Mesendoderm (in vitro differentiated cells): ENCODE results near the gene NTNG1.

ENCODE experiments used
- DNase-seq: peaks from one replicate; pipeline ENCODE4 v3.0.0; 2013
- H2AK5ac ChIP-seq: 2 replicates; pipeline ENCODE4 v1.6.1; 2013; ENCODE audit warnings: low read length, inconsistent platforms
- H2BK120ac ChIP-seq: 2 replicates; pipeline ENCODE4 v1.6.1; 2013; ENCODE audit warnings: low read depth, mild to moderate bottlenecking, low read length, moderate library complexity, mixed read lengths
- H2BK15ac ChIP-seq: replicated peaks from 2 replicates; pipeline ENCODE4 v1.6.1; 2013; ENCODE audit warnings: low read depth, mild to moderate bottlenecking, moderate library complexity
- H2BK5ac ChIP-seq: 2 replicates; pipeline ENCODE4 v1.6.1; 2013; ENCODE audit warnings: low read length, inconsistent platforms
- H3K18ac ChIP-seq: 2 replicates; pipeline ENCODE4 v1.6.1; 2013; ENCODE audit warnings: mild to moderate bottlenecking, low read length, mixed read lengths
- H3K23ac ChIP-seq: one replicate; pipeline ENCODE4 v1.6.1; 2013; ENCODE audit warnings: low read length
- H3K27ac ChIP-seq: 2 replicates; pipeline ENCODE4 v1.5.1; 2013; ENCODE audit warnings: low read depth, mild to moderate bottlenecking, inconsistent platforms, low read length, moderate library complexity
- H3K27me3 ChIP-seq: 2 replicates; pipeline ENCODE4 v1.6.1; 2013; ENCODE audit warnings: low read length, control low read depth, mild to moderate bottlenecking, inconsistent platforms; ENCODE audit not compliant: insufficient read depth, poor library complexity
- H3K36me3 ChIP-seq: 2 replicates; pipeline ENCODE4 v1.6.1; 2013; ENCODE audit warnings: low read length, inconsistent platforms; ENCODE audit not compliant: control insufficient read depth, insufficient read depth
- H3K4ac ChIP-seq: one replicate; pipeline ENCODE4 v1.6.1; 2013; ENCODE audit warnings: low read depth, mild to moderate bottlenecking, low read length, moderate library complexity
- H3K4me1 ChIP-seq: 2 replicates; pipeline ENCODE4 v1.6.1; 2013; ENCODE audit warnings: low read depth, low read length, inconsistent platforms; ENCODE audit not compliant: control insufficient read depth
- H3K4me2 ChIP-seq: 2 replicates; pipeline ENCODE4 v1.6.1; 2013; ENCODE audit warnings: low read length
- H3K4me3 ChIP-seq: 2 replicates; pipeline ENCODE4 v1.5.1; 2013; ENCODE audit warnings: mild to moderate bottlenecking, low read length
- H3K56ac ChIP-seq: one replicate; pipeline ENCODE4 v1.6.1; 2013; ENCODE audit warnings: low read length
- H3K79me1 ChIP-seq: 2 replicates; pipeline ENCODE4 v1.6.1; 2013; ENCODE audit warnings: low read length, inconsistent platforms
- H3K79me2 ChIP-seq: 2 replicates; pipeline ENCODE4 v1.6.1; 2013; ENCODE audit warnings: mild to moderate bottlenecking, low read length; ENCODE audit not compliant: control insufficient read depth, insufficient read depth
- H3K9ac ChIP-seq: 2 replicates; pipeline ENCODE4 v1.6.1; 2013; ENCODE audit warnings: low read length, inconsistent platforms
- H4K5ac ChIP-seq: one replicate; pipeline ENCODE4 v1.6.1; 2013; ENCODE audit warnings: low read length
- H4K8ac ChIP-seq: one replicate; pipeline ENCODE4 v1.6.1; 2013; ENCODE audit warnings: low read depth, mild to moderate bottlenecking, control low read depth, low read length, moderate library complexity
- WGBS: extraction: QIAGEN DNeasy Blood & Tissue Kit; methylation state at CpG from one replicate; pipeline ENCODE4 v1.1.7; 2013; ENCODE audit warnings: low lambda C conversion rate, missing lambda C conversion rate; ENCODE audit not compliant: insufficient coverage; ENCODE audit errors: extremely low coverage; 5-methylcytosine and 5-hydroxymethylcytosine counted together

Gene NTNG1

DNA sequence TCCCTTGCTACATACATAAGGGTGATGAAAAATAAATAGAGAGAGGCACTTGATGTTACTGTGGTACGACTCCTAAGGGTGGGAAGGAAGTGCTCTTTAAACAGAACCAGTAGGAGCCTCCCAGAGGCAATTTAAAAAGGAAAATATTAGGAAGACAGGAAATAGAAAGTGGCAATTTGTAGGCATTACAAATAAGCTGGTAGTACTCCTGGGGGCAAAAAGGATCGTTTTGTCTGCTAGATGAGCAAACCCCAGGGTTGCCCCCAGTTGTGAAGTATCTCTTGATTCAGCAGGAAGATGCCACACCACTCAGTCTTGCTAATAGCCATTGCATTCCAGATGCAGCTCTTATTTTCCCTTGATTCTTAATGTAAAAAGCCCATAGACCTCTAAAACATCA is 303.0 kb downstream of the NTNG1 start:
- Histone ChIP-seq H3K4me3 (no peak overlapping the region), H2BK5ac (no peak overlapping the region), H3K18ac (no peak overlapping the region), H2AK5ac (no peak overlapping the region), H3K4me2 (no peak overlapping the region), H4K8ac (no peak overlapping the region), H3K79me1 (no peaks in the 10 kb centered on the region), H3K27ac (no peak overlapping the region), H3K56ac (no peak overlapping the region), H3K27me3 (no peaks in the 10 kb centered on the region), H3K36me3 (no peaks in the 10 kb centered on the region), H3K4ac (no peak overlapping the region), H3K23ac (no peak overlapping the region), H3K4me1 (no peaks in the 10 kb centered on the region), H3K79me2 (no peaks in the 10 kb centered on the region), H4K5ac (no peak overlapping the region), H2BK15ac (no peak overlapping the region), H2BK120ac (no peak overlapping the region), H3K9ac (no peak overlapping the region)
- no CpG with 5 or more reads among the region's 2 CpGs for WGBS
- DNase-seq = no peak

DNA sequence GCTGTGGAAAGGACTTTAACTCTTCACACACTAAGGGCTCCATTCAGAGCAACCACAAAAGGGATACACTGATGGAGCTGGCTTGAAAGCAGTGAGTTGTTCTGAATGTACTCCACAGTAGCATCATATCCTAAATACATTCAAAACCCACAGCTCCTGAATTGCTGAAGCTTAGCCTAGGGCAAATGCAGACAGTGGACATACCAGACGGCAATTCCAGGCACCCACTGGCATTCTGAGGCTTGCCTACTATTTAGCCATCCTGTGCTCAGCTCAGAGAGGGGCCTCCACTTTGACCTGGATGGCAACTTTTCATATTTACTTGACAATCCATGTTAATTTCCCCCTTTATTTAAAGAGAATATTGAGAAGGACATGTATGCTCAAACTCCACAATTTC is 303.5 kb downstream of the NTNG1 start:
- no peaks in the 10 kb centered on the region for H3K79me1 ChIP-seq
- H3K4me3 ChIP-seq = no peak overlapping the region
- no peaks in the 10 kb centered on the region for H3K4me1 ChIP-seq
- no peaks in the 10 kb centered on the region for H3K36me3 ChIP-seq
- DNase-seq = no peak
- no peak overlapping the region for H4K8ac ChIP-seq
- H3K18ac ChIP-seq = no peak overlapping the region
- H3K4ac ChIP-seq = no peak overlapping the region
- no peak overlapping the region for H2BK120ac ChIP-seq
- H3K27ac ChIP-seq = no peak overlapping the region
- no peak overlapping the region for H3K56ac ChIP-seq
- no peaks in the 10 kb centered on the region for H3K27me3 ChIP-seq
- H2BK15ac ChIP-seq = no peak overlapping the region
- no peak overlapping the region for H3K9ac ChIP-seq
- H2BK5ac ChIP-seq = no peak overlapping the region
- H4K5ac ChIP-seq = no peak overlapping the region
- no peak overlapping the region for H3K23ac ChIP-seq
- no CpG with 5 or more reads among the region's 1 CpG for WGBS
- H2AK5ac ChIP-seq = no peak overlapping the region
- H3K79me2 ChIP-seq = no peaks in the 10 kb centered on the region
- no peak overlapping the region for H3K4me2 ChIP-seq

DNA sequence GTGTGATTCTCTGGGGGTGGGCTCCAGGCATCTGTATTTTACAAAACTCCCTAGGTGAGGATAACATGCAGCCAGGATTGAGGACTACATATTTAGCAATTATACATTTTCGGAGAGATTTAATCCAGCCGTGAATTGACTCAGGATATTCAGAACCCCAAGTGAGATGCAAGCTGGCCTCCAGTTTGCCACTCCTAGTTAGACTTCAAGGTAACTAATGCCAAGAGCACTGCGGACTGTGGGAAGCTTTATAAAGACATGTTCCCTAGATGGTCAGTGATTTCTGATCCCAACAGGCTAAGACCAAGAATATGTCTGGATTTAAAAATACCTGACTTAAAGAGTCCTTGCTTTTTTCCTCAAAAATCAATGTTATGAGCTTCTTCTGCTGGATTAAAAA is 308.5 kb downstream of the NTNG1 start:
- no peak overlapping the region for H3K9ac ChIP-seq
- H3K27me3 ChIP-seq = no peaks in the 10 kb centered on the region
- H4K5ac ChIP-seq = no peak overlapping the region
- no peak overlapping the region for H3K27ac ChIP-seq
- H3K18ac ChIP-seq = no peak overlapping the region
- WGBS = no CpG with 5 or more reads among the region's 3 CpGs
- no peak overlapping the region for H2BK120ac ChIP-seq
- no peaks in the 10 kb centered on the region for H3K79me2 ChIP-seq
- DNase-seq = no peak
- H2AK5ac ChIP-seq = no peak overlapping the region
- no peak overlapping the region for H3K56ac ChIP-seq
- H4K8ac ChIP-seq = no peak overlapping the region
- H2BK15ac ChIP-seq = no peak overlapping the region
- no peaks in the 10 kb centered on the region for H3K79me1 ChIP-seq
- H3K4me1 ChIP-seq = no peaks in the 10 kb centered on the region
- H3K4ac ChIP-seq = no peak overlapping the region
- no peak overlapping the region for H2BK5ac ChIP-seq
- no peak overlapping the region for H3K23ac ChIP-seq
- no peak overlapping the region for H3K4me2 ChIP-seq
- H3K36me3 ChIP-seq = no peaks in the 10 kb centered on the region
- no peak overlapping the region for H3K4me3 ChIP-seq

DNA sequence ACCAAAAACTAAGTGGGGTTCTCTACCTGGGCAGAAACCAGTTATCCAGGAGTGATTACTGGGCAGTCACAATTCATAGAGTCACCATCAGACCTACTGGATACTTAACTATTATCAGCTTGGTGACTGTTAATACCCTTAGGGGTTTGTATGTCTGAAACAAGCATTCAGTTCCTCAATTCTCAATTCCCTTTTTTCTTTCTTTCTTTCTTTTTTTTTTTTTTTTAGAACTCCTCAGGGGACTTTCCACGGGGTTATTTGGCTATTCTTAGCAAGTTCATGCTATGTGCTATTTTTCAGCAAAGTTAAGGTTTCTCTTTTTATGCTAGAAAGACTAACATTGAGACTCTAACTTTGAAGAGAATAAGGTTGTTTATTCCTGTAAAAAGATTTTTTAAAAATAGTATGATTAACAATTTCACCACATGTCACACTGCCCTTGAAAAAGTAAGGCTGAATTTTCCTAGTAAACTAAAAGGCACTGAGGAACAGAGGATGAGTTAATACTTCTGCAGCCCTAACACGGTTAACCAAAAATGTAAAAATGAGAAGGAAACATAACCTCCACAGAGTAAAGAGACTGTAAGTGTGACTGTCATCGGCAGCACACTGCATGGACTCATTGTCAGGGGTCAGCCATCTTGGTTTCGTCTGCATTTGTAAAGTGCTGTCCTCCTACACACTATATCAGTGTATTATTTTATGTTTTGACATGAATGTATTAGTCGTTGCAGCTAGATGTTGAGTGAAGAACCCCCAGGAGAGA is 310.2 kb downstream of the NTNG1 start:
- Histone ChIP-seq H3K79me2 (no peaks in the 10 kb centered on the region), H3K27ac (no peak overlapping the region), H3K4ac (no peak overlapping the region), H3K4me2 (no peak overlapping the region), H3K56ac (no peak overlapping the region), H3K27me3 (no peaks in the 10 kb centered on the region), H2BK5ac (no peak overlapping the region), H2BK120ac (no peak overlapping the region), H4K5ac (no peak overlapping the region), H3K9ac (no peak overlapping the region), H3K79me1 (no peaks in the 10 kb centered on the region), H2AK5ac (no peak overlapping the region), H3K4me1 (no peaks in the 10 kb centered on the region), H3K23ac (no peak overlapping the region), H3K4me3 (no peak overlapping the region), H4K8ac (no peak overlapping the region), H2BK15ac (no peak overlapping the region), H3K18ac (no peak overlapping the region), H3K36me3 (no peaks in the 10 kb centered on the region)
- no peak for DNase-seq
- no CpG with 5 or more reads among the region's 5 CpGs for WGBS

DNA sequence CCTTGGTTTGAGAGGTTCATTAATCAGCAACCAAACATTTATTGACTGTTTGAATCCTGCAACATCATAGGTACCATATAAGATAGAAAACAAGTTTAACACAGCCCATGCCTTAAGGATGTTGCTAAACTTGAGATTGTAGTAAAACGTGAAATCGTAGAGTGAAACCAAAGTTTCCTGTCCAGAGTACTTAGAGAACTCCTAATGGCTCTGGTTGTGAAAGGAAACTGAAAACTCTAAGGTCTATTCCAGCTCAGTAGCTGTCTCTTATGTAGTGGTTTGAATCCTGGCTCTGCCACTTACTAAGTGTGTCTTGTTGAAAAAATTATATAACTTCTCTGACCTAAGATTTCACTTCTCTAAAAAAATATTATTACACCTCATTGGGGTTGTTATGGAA is 310.9 kb downstream of the NTNG1 start:
- Histone ChIP-seq H2BK120ac (no peak overlapping the region), H2BK15ac (no peak overlapping the region), H3K27ac (no peak overlapping the region), H3K36me3 (no peaks in the 10 kb centered on the region), H3K56ac (no peak overlapping the region), H3K23ac (no peak overlapping the region), H4K5ac (no peak overlapping the region), H3K79me2 (no peaks in the 10 kb centered on the region), H3K27me3 (no peaks in the 10 kb centered on the region), H3K4me2 (no peak overlapping the region), H3K4ac (no peak overlapping the region), H3K18ac (no peak overlapping the region), H3K79me1 (no peaks in the 10 kb centered on the region), H3K4me3 (no peak overlapping the region), H2AK5ac (no peak overlapping the region), H3K4me1 (no peaks in the 10 kb centered on the region), H3K9ac (no peak overlapping the region), H4K8ac (no peak overlapping the region), H2BK5ac (no peak overlapping the region)
- no peak for DNase-seq
- WGBS = no CpG with 5 or more reads among the region's 2 CpGs

DNA sequence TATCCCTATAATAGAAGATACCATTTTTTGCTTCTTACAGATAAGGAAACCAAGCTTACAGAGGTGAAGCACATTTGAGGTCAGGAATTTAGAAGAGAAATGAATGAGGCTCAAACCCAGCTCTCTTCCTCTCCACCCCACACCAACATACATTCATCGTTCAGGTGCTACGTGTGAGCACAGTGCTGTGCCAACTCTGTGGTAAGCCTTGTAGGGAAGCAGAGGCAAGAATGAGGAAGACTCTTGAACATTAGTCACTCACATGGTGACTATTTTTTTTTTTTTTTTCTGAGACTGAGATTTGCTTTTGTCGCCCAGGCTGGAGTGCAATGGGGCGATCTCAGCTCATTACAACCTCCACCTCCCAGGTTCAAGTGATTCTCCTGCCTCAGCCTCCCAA is 314.0 kb downstream of the NTNG1 start:
- WGBS = no CpG with 5 or more reads among the region's 4 CpGs
- Histone ChIP-seq H3K4me1 (no peaks in the 10 kb centered on the region), H2AK5ac (no peak overlapping the region), H3K9ac (no peak overlapping the region), H3K23ac (no peak overlapping the region), H3K27ac (no peak overlapping the region), H2BK15ac (no peak overlapping the region), H3K56ac (no peak overlapping the region), H3K4ac (no peak overlapping the region), H3K79me1 (no peaks in the 10 kb centered on the region), H3K79me2 (no peaks in the 10 kb centered on the region), H2BK5ac (no peak overlapping the region), H2BK120ac (no peak overlapping the region), H3K36me3 (no peaks in the 10 kb centered on the region), H3K4me2 (no peak overlapping the region), H3K27me3 (no peaks in the 10 kb centered on the region), H4K5ac (no peak overlapping the region), H4K8ac (no peak overlapping the region), H3K18ac (no peak overlapping the region), H3K4me3 (no peak overlapping the region)
- no peak for DNase-seq
